Ovary (tissue), 9 donors: Measurements from ENCODE around the gene GPC4. TPM values are rescaled to one million over a fixed set of nuclear protein-coding genes. Genes with fewer than 3 reads are reported as not detected.

Source experiments
- DNase-seq, 5 donors: peaks; one replicate each; pipeline ENCODE4 v3.0.0-alpha.2; 2019 to 2020
- H3K27ac ChIP-seq, 2 donors: fragments of 200-600 bp; one replicate each; pipeline versions ENCODE4 v1.5.1 to v1.8.0; 2019 to 2022
- H3K27me3 ChIP-seq: fragments of 200-600 bp; one replicate; pipeline ENCODE4 v1.8.0; 2022
- H3K36me3 ChIP-seq: fragments of 200-600 bp; sonication (generic); one replicate; pipeline ENCODE4 v1.5.1; 2019
- H3K4me1 ChIP-seq: one replicate; pipeline ENCODE4 v1.8.1; 2013; ENCODE audit warnings: mild to moderate bottlenecking, moderate library complexity; ENCODE audit not compliant: insufficient read depth
- H3K4me3 ChIP-seq: fragments of 200-600 bp; sonication (generic); one replicate; pipeline ENCODE4 v1.5.1; 2017
- H3K9me3 ChIP-seq, 2 donors: fragments of 200-600 bp in 1 of 2; sonication (generic) in 1 of 2; one replicate each; pipeline versions ENCODE4 v1.5.1 to v1.8.1; 2013 to 2019; ENCODE audit warnings: mild to moderate bottlenecking in 1 of 2, moderate library complexity in 1 of 2
- EP300 ChIP-seq: sonication (generic); formaldehyde crosslinking; IDR thresholded peaks from one replicate; pipeline ENCODE4 v1.6.1; 2017; ENCODE audit warnings: antibody characterized with exemption
- POLR2A ChIP-seq: fragments of 450-650 bp; IDR thresholded peaks from one replicate; pipeline ENCODE4 v1.6.1; 2017; ENCODE audit warnings: antibody characterized with exemption, mild to moderate bottlenecking, moderate library complexity
- WGBS, 3 donors: extraction: QIAGEN DNeasy Blood & Tissue Kit in 1 of 3; methylation state at CpG; one replicate each; pipeline versions ENCODE4 v1.1.5 to v1.1.7; 2013 to 2017; 5-methylcytosine and 5-hydroxymethylcytosine counted together
- intact Hi-C, 4 donors: fragments of 100-400 bp; cut with DNase I; formaldehyde crosslinking; loops; one replicate each; pipeline versions ENCODE4 v1.11.0 to v1.15.1; 2022 to 2023
- polyA plus RNA-seq, 2 donors: library from polyadenylated mRNA; stranded (reverse); fragments of 200-250 nt in 1 of 2; fragments of 350-450 nt in 1 of 2; fragmentation: Illumina TruSeq in 1 of 2; extraction: RNeasy Lipid Tissue Mini Kit (QIAGEN cat#74804) in 1 of 2; gene quantifications; one replicate each; pipeline ENCODE4 v1.2.3, GENCODE V29; 2013 to 2014
- total RNA-seq, 7 donors: library from RNA; depleted of rRNA in 2 of 7; stranded (reverse); fragments of >200 nt in 2 of 7; fragmentation: NEBNext Ultra II Directional in 3 of 7; extraction: Animal tissue kit (Norgen Biotek cat#: 25700) in 3 of 7; gene quantifications; one replicate each; pipeline versions ENCODE4 v1.1.0 to v1.2.4, GENCODE V29; 2016 to 2023
- TF ChIP-seq, protein P1 (sequence below), 3 donors: fragments of 450-650 bp in 2 of 3; fragments of 200-600 bp in 1 of 3; IDR thresholded peaks; one replicate each; pipeline versions ENCODE4 v1.5.1 to v1.8.0; 2016 to 2022; ENCODE audit warnings: antibody characterized with exemption in 3 of 3, mild to moderate bottlenecking in 1 of 3
- donor health status: DM: no; HTN: no; CAD: no; lungs with moderate emphysema.
- donor health status: DM: no; HTN: no; CAD: no.
- donor health status: Bipolar disorder and iron deficiency.
- donor health status: DM: yes; HTN: yes; CAD: no.
- donor health status: DM: no; HTN: no; CAD: no.
- donor health status: DM: yes; HTN: yes; CAD: no.

The GPC4 gene
- total and polyA plus RNA-seq, 9 donors, result 9.0 to 21.7 (median 12.3) TPM

DNA sequence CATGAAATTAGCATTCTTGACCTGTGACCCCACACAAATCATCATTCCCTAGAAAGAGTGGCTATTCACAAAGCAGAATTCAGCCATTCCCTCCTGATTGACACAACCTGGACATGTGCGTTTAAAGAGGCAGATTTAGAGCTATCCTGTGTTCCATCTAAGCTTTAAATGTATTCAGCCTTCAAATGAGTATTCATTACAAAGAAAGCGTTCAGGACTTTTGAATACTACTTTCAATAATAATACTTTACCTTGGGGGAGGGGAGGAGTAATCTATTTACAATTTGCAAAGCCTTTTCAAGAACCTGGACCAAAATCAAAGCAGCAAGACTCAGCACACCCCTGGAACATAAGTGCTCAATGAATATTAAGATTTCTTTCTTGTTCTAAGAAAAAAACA is 22.5 kb upstream of the GPC4 start:
- WGBS, 3 donors, result 55 to 66% (median 55%) methylated on average over 2 of the region's 2 CpGs
- intact Hi-C loops, result no loop called here
- TF ChIP-seq EP300, result no peak
- TF ChIP-seq, protein P1, sequence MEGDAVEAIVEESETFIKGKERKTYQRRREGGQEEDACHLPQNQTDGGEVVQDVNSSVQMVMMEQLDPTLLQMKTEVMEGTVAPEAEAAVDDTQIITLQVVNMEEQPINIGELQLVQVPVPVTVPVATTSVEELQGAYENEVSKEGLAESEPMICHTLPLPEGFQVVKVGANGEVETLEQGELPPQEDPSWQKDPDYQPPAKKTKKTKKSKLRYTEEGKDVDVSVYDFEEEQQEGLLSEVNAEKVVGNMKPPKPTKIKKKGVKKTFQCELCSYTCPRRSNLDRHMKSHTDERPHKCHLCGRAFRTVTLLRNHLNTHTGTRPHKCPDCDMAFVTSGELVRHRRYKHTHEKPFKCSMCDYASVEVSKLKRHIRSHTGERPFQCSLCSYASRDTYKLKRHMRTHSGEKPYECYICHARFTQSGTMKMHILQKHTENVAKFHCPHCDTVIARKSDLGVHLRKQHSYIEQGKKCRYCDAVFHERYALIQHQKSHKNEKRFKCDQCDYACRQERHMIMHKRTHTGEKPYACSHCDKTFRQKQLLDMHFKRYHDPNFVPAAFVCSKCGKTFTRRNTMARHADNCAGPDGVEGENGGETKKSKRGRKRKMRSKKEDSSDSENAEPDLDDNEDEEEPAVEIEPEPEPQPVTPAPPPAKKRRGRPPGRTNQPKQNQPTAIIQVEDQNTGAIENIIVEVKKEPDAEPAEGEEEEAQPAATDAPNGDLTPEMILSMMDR (IDR thresholded peaks at IDR 0.05), result no peak
- TF ChIP-seq POLR2A, result no peak
- Histone ChIP-seq H3K27me3 (no peaks in the 10 kb centered on the region), H3K9me3 (no peaks in the 10 kb centered on the region), H3K27ac (no peak overlapping the region), H3K36me3 (no peaks in the 10 kb centered on the region), H3K4me3 (no peak overlapping the region), H3K4me1 (no peaks in the 10 kb centered on the region)
- DNase-seq, result no peak

DNA sequence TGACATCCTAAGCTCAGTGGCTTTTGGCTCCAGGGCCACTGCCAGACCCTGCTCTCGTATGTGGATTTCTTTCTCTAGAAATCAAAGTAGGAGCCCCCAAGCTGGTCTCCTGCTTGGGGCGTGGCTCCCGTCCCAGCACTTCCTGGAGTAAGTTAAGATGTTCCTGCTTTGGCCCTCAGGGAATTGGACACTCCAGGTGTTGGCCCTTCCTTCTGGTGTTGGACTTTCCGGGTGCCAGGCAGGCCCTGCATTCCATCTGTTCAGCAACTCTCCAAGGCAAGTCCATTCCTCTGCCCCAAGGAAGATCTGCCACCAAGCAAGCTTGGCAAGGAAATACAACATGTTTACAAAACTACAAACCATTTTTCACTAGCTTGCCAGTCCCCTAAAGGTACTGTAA is 22.1 kb upstream of the GPC4 start:
- TF ChIP-seq, protein P1 (IDR thresholded peaks at IDR 0.05), result no peak
- no peak for TF ChIP-seq EP300
- no peak for TF ChIP-seq POLR2A
- WGBS, 3 donors, result 56 to 69% (median 67%) methylated on average over 4 of the region's 4 CpGs
- Histone ChIP-seq H3K9me3 (no peaks in the 10 kb centered on the region), H3K27ac (no peak overlapping the region), H3K4me3 (no peak overlapping the region), H3K27me3 (no peaks in the 10 kb centered on the region), H3K4me1 (no peaks in the 10 kb centered on the region), H3K36me3 (no peaks in the 10 kb centered on the region)
- intact Hi-C loops, result no loop called here
- DNase-seq, result no peak

DNA sequence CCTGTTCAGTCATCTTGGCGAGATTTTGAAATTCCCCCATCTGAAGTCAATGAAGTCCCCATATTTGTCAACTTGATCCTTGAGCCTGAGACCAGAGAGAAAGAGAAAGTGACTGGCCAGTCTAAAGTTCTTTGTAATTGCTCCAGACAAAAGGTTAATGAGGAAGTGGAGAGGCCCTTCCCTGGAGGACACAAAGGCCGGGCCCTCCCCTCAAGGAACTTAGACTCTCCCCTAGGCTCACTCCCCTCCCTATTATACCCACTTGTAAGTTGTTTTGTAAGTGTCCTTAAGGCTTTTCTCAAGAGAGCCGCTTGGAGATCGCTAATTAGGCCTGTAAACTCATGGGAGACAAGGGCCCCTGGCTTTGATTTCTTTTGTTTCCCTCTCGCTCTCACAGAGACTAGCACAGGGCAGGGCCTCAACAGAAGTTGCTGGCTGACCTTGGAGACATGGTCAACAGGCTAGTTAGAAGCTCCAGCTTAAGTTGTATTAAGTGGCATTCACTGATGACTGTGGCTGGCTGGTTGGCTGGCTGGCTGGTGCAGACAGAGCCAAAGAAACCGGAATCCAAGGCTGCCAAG is 20.3 kb upstream of the GPC4 start:
- TF ChIP-seq EP300, result no peak
- no peak for TF ChIP-seq POLR2A
- TF ChIP-seq, protein P1 (IDR thresholded peaks at IDR 0.05), result no peak
- 53 to 58% (median 57%) methylated on average over 6 of the region's 6 CpGs for WGBS, 3 donors
- Histone ChIP-seq H3K27ac (no peak overlapping the region), H3K9me3 (no peaks in the 10 kb centered on the region), H3K4me1 (no peaks in the 10 kb centered on the region), H3K4me3 (no peak overlapping the region), H3K27me3 (no peaks in the 10 kb centered on the region), H3K36me3 (no peaks in the 10 kb centered on the region)
- intact Hi-C loops, result no loop called here
- no peak for DNase-seq

DNA sequence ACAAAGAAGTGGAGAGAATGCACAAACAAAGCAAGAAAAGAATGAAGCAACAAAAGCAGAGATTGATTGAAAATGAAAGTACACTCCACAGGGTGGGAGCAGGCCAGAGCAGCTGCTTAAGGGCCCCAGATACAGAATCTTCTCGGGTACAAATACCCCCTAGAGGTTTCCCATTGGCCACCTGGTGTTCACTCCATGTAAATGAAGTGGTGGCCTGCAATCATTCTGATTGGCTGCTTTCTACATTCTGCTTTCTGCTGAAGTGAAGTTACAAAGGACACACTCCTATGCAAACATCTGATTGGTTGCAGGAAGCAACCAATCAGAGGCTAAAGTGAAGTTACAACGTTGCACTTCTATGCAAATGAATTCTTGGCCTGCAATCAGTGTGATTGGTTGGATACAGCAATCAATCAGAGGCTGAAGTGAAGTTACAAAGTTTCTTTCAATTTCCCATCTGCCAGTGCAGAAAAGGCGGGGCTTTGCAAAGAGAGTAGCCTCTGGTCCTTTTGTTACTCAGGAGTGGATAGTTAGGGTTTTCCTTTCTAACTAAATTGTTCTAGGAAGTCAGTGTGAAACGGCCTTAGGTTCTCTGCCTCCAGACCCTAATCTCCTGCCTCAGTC is 19.0 kb upstream of the GPC4 start:
- Histone ChIP-seq H3K36me3 (no peaks in the 10 kb centered on the region), H3K27ac (no peak overlapping the region), H3K27me3 (no peaks in the 10 kb centered on the region), H3K4me3 (no peak overlapping the region), H3K4me1 (no peaks in the 10 kb centered on the region), H3K9me3 (no peaks in the 10 kb centered on the region)
- intact Hi-C loops, result no loop called here
- TF ChIP-seq POLR2A (no peak), EP300 (no peak)
- TF ChIP-seq, protein P1 (IDR thresholded peaks at IDR 0.05), result no peak
- no peak for DNase-seq
- 51 to 66% (median 58%) methylated on average over 4 of the region's 4 CpGs for WGBS, 3 donors
